ENCODE data around the gene CADM2.

DNA sequence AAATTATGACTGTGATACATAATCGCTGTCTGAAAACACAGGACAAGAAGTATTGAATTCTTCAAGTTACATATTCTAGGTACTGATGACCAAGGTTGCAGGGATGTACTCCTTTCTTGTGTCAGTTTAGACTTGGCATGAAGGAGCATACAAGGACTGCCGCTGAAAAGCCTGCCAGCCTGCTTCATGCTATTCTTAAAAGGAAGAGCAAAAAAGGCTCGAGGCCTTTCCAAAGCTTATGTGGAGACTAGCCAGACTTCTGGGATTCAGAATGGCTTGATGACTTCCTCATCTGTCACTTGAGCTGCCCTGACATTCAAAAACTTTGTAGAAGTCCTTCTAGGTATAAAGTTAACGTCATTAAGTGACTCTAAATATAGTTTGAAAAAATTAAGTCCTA is 92.0 kb downstream of the CADM2 start:
- TF ChIP-seq, protein P1, sequence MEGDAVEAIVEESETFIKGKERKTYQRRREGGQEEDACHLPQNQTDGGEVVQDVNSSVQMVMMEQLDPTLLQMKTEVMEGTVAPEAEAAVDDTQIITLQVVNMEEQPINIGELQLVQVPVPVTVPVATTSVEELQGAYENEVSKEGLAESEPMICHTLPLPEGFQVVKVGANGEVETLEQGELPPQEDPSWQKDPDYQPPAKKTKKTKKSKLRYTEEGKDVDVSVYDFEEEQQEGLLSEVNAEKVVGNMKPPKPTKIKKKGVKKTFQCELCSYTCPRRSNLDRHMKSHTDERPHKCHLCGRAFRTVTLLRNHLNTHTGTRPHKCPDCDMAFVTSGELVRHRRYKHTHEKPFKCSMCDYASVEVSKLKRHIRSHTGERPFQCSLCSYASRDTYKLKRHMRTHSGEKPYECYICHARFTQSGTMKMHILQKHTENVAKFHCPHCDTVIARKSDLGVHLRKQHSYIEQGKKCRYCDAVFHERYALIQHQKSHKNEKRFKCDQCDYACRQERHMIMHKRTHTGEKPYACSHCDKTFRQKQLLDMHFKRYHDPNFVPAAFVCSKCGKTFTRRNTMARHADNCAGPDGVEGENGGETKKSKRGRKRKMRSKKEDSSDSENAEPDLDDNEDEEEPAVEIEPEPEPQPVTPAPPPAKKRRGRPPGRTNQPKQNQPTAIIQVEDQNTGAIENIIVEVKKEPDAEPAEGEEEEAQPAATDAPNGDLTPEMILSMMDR (IDR thresholded peaks at IDR 0.05; ENCODE audit: insufficient read depth, low read depth, low read length) = no peak
- no peak for TF ChIP-seq EZH2 (IDR thresholded peaks at IDR 0.05; ENCODE audit: insufficient read depth, low read length)
